Nephron (organoid): ENCODE data around the gene GOLPH3.

ENCODE experiments used
- H3K27ac Mint-ChIP-seq, 3 experiments: 2 replicates each; pipeline ENCODE4 v1.8.0; 2020; ENCODE audit warnings: mixed read lengths in 3 of 3, mild to moderate bottlenecking in 2 of 3, moderate library complexity in 1 of 3
- H3K27me3 Mint-ChIP-seq: 2 replicates; pipeline ENCODE4 v1.8.0; 2021; ENCODE audit warnings: low read depth, mild to moderate bottlenecking, moderate library complexity, mixed read lengths
- H3K36me3 Mint-ChIP-seq: 2 replicates; pipeline ENCODE4 v1.8.0; 2020; ENCODE audit warnings: low read depth, mixed read lengths
- H3K4me1 Mint-ChIP-seq: 2 replicates; pipeline ENCODE4 v1.8.0; 2020; ENCODE audit warnings: mixed read lengths
- H3K4me3 Mint-ChIP-seq, 3 experiments: 2 replicates each; pipeline ENCODE4 v1.8.0; 2020; ENCODE audit warnings: mild to moderate bottlenecking in 3 of 3, mixed read lengths in 3 of 3, moderate library complexity in 2 of 3
- H3K9me3 Mint-ChIP-seq: 2 replicates; pipeline ENCODE4 v1.8.0; 2020; ENCODE audit warnings: mixed read lengths
- CTCF ChIP-seq, 3 experiments: fragments of 200-600 bp; sonication (generic); IDR thresholded peaks; one replicate each; pipeline ENCODE4 v1.5.0; 2021; ENCODE audit warnings: antibody characterized with exemption in 3 of 3; ENCODE audit not compliant: unreplicated experiment in 3 of 3

Gene GOLPH3

GRCh38 chr5:32102254-32102986 is 71.7 kb downstream of the GOLPH3 start:
- no peaks in the 10 kb centered on the region for H3K9me3 Mint-ChIP-seq
- peaks cover 20% of the 10 kb centered on the region for H3K4me1 Mint-ChIP-seq
- peaks cover 62% of the 10 kb centered on the region for H3K36me3 Mint-ChIP-seq
- H3K27ac Mint-ChIP-seq: no peak overlapping the region
- no peak overlapping the region for H3K4me3 Mint-ChIP-seq
- H3K27me3 Mint-ChIP-seq: no peaks in the 10 kb centered on the region
- TF ChIP-seq CTCF (IDR thresholded peaks at IDR 0.05; ENCODE audit: unreplicated experiment in 3 of 3): no peak

- H3K27ac Mint-ChIP-seq: no peak overlapping the region
- H3K36me3 Mint-ChIP-seq: peaks cover 53% of the 10 kb centered on the region
- peaks cover 24% of the 10 kb centered on the region for H3K4me1 Mint-ChIP-seq
- H3K4me3 Mint-ChIP-seq: no peak overlapping the region
- no peaks in the 10 kb centered on the region for H3K27me3 Mint-ChIP-seq
- TF ChIP-seq CTCF (IDR thresholded peaks at IDR 0.05; ENCODE audit: unreplicated experiment in 3 of 3): no peak
- no peaks in the 10 kb centered on the region for H3K9me3 Mint-ChIP-seq
Measured at GRCh38 chr5:32100691-32101302, 73.3 kb downstream of the GOLPH3 start.

- Mint-ChIP-seq H3K4me3 (no peak overlapping the region), H3K9me3 (no peaks in the 10 kb centered on the region), H3K27me3 (no peaks in the 10 kb centered on the region), H3K4me1 (peaks cover 27% of the 10 kb centered on the region), H3K27ac (peak overlapping the region in 1 of 3 experiments; percentile 91), H3K36me3 (peaks cover 50% of the 10 kb centered on the region)
- no peak for TF ChIP-seq CTCF (IDR thresholded peaks at IDR 0.05; ENCODE audit: unreplicated experiment in 3 of 3)
Measured at GRCh38 chr5:32100230-32100629, 73.9 kb downstream of the GOLPH3 start.

- Mint-ChIP-seq H3K4me1 (peaks cover 28% of the 10 kb centered on the region), H3K9me3 (no peaks in the 10 kb centered on the region), H3K4me3 (no peak overlapping the region), H3K27ac (peak overlapping the region; percentile 50 to 91 (median 52)), H3K36me3 (peaks cover 48% of the 10 kb centered on the region), H3K27me3 (no peaks in the 10 kb centered on the region)
- TF ChIP-seq CTCF (IDR thresholded peaks at IDR 0.05; ENCODE audit: unreplicated experiment in 3 of 3): no peak
Measured at GRCh38 chr5:32099486-32100035, 74.6 kb downstream of the GOLPH3 start.

- H3K27ac Mint-ChIP-seq: peak overlapping the region; percentile 50 to 91 (median 52)
- TF ChIP-seq CTCF (IDR thresholded peaks at IDR 0.05; ENCODE audit: unreplicated experiment in 3 of 3): no peak
- no peak overlapping the region for H3K4me3 Mint-ChIP-seq
- H3K36me3 Mint-ChIP-seq: peaks cover 47% of the 10 kb centered on the region
- H3K4me1 Mint-ChIP-seq: peaks cover 28% of the 10 kb centered on the region
- no peaks in the 10 kb centered on the region for H3K9me3 Mint-ChIP-seq
- no peaks in the 10 kb centered on the region for H3K27me3 Mint-ChIP-seq
Measured at GRCh38 chr5:32098890-32099310, 75.2 kb downstream of the GOLPH3 start.
